HG02973 (cell line): ENCODE data around the gene TNNT3.

ENCODE experiments used
- ATAC-seq: cut with Tn5 transposase; IDR thresholded peaks from one replicate; pipeline ENCODE4 v1.9.1; 2021; ENCODE audit warnings: moderate library complexity; ENCODE audit not compliant: unreplicated experiment

TNNT3 gene

GRCh38 chr11:1920128-1920908 lies 815 bp downstream of the TNNT3 start:
- no peak for ATAC-seq

GRCh38 chr11:1920909-1921573 lies 1.5 kb downstream of the TNNT3 start:
- ATAC-seq: no peak

GRCh38 chr11:1921574-1922141 lies 2.2 kb downstream of the TNNT3 start:
- no peak for ATAC-seq

GRCh38 chr11:1922481-1923081 lies 3.1 kb downstream of the TNNT3 start:
- no peak for ATAC-seq

GRCh38 chr11:1923201-1923956 lies 3.9 kb downstream of the TNNT3 start:
- ATAC-seq: no peak

- ATAC-seq: no peak
Measured at GRCh38 chr11:1924181-1924580, 4.7 kb downstream of the TNNT3 start.

GRCh38 chr11:1924646-1925372 lies 5.3 kb downstream of the TNNT3 start:
- ATAC-seq: no peak

- ATAC-seq: no peak
Measured at GRCh38 chr11:1925373-1926155, 6.1 kb downstream of the TNNT3 start.

GRCh38 chr11:1926156-1927025 lies 6.9 kb downstream of the TNNT3 start:
- ATAC-seq: no peak

- no peak for ATAC-seq
Measured at GRCh38 chr11:1927026-1927847, 7.7 kb downstream of the TNNT3 start.

GRCh38 chr11:1927848-1928469 lies 8.5 kb downstream of the TNNT3 start:
- no peak for ATAC-seq

GRCh38 chr11:1928470-1928890 lies 9.0 kb downstream of the TNNT3 start:
- ATAC-seq: no peak

- no peak for ATAC-seq
Measured at GRCh38 chr11:1928891-1929541, 9.5 kb downstream of the TNNT3 start.

- ATAC-seq: no peak
Measured at GRCh38 chr11:1929621-1930461, 10.3 kb downstream of the TNNT3 start.

- no peak for ATAC-seq
Measured at GRCh38 chr11:1930462-1930830, 10.9 kb downstream of the TNNT3 start.
